Endothelial cell of umbilical vein (primary cell): ENCODE data around the gene ZER1. TPM values are rescaled to one million over a fixed set of nuclear protein-coding genes. Genes with fewer than 3 reads are reported as not detected.
"Not testable (repeated sequence)": the region's sequence is repeated elsewhere in the genome, so short reads cannot be mapped to it uniquely, and the experiment has no call there.

Source experiments
- BruUV-seq: library from RNA; stranded (reverse); fragments of 400-500 nt; replicated peaks from 2 replicates; lab custom pipeline; 2021; lab: Mats Ljungman, UMichigan
- CTCF ChIA-PET: fragments of 300-600, 350-600 bp; sonication (Branson Sonifier 250); formaldehyde crosslinking; loops from one replicate; lab custom pipeline; 2021; ENCODE audit warnings: antibody characterized with exemption, inconsistent platforms; lab: Charles Lee
- POLR2A ChIA-PET: fragments of 300-600, 350-600 bp; sonication (Branson Sonifier 250); formaldehyde crosslinking; loops from one replicate; lab custom pipeline; 2021; ENCODE audit warnings: antibody characterized with exemption, inconsistent platforms; lab: Charles Lee
- DNase-seq: peaks from one replicate; pipeline ENCODE4 v3.0.0-alpha.2; 2011; ENCODE audit warnings: low read depth, low spot score
- FAIRE-seq: peaks from 2 replicates; lab custom pipeline; 2011; peaks lifted over from hg19 to GRCh38; lab: Jason Lieb, UNC
- H2AFZ ChIP-seq: 2 replicates; pipeline ENCODE4 v1.6.0; 2012; ENCODE audit warnings: low read depth, low read length, control low read depth, inconsistent platforms
- H3K27ac ChIP-seq: 2 replicates; pipeline ENCODE4 v1.5.1; 2011; ENCODE audit warnings: low read depth, mild to moderate bottlenecking, control low read depth, low read length, moderate library complexity; ENCODE audit not compliant: insufficient read depth
- H3K27me3 ChIP-seq, 2 experiments: 2 replicates each; pipeline versions ENCODE4 v1.6.0 to v1.6.1; 2011; ENCODE audit warnings: low read length in 2 of 2, mixed read lengths in 1 of 2; ENCODE audit not compliant: control insufficient read depth in 2 of 2, insufficient read depth in 2 of 2
- H3K36me3 ChIP-seq, 2 experiments: 2 replicates in 1 of 2; 3 replicates in 1 of 2; pipeline ENCODE4 v1.5.1; 2011; ENCODE audit warnings: low read length in 2 of 2, mild to moderate bottlenecking in 1 of 2, moderate library complexity in 1 of 2; ENCODE audit not compliant: control insufficient read depth in 2 of 2, insufficient read depth in 2 of 2; ENCODE audit errors: extremely low read depth in 1 of 2
- H3K4me1 ChIP-seq: 3 replicates; pipeline ENCODE4 v1.5.1; 2011; ENCODE audit warnings: mild to moderate bottlenecking, low read length; ENCODE audit not compliant: control insufficient read depth, insufficient read depth; ENCODE audit errors: extremely low read depth
- H3K4me2 ChIP-seq: 2 replicates; pipeline ENCODE4 v1.6.1; 2011; ENCODE audit warnings: low read length, control low read depth, mixed read lengths; ENCODE audit not compliant: insufficient read depth
- H3K4me3 ChIP-seq, 3 experiments: fragments of 200-600 bp in 1 of 3; sonication (generic), shearing (Covaris generic) in 1 of 3; replicated peaks in 1 of 3; 2 replicates each; pipeline ENCODE4 v1.5.1; 2011 to 2016; ENCODE audit warnings: control low read depth in 3 of 3, low read length in 3 of 3, mild to moderate bottlenecking in 2 of 3, inconsistent platforms in 1 of 3, low read depth in 1 of 3, moderate library complexity in 1 of 3; ENCODE audit not compliant: insufficient read depth in 1 of 3
- H3K79me2 ChIP-seq: 2 replicates; pipeline ENCODE4 v1.6.0; 2012; ENCODE audit warnings: low read length, inconsistent platforms; ENCODE audit not compliant: control insufficient read depth, insufficient read depth
- H3K9ac ChIP-seq: replicated peaks from 2 replicates; pipeline ENCODE3; 2011; ENCODE audit warnings: low read length, control low read depth; ENCODE audit not compliant: insufficient read depth; ENCODE audit errors: extremely low read depth
- H3K9me1 ChIP-seq: replicated peaks from 3 replicates; pipeline ENCODE4 v1.6.0; 2011; ENCODE audit warnings: mild to moderate bottlenecking, low read length; ENCODE audit not compliant: control insufficient read depth, insufficient read depth; ENCODE audit errors: extremely low read depth
- H3K9me3 ChIP-seq: replicated peaks from 2 replicates; pipeline ENCODE4 v1.5.1; 2012; ENCODE audit warnings: low read length, inconsistent platforms; ENCODE audit not compliant: control insufficient read depth, insufficient read depth
- H4K20me1 ChIP-seq: replicated peaks from 2 replicates; pipeline ENCODE3; 2011; ENCODE audit warnings: mild to moderate bottlenecking, low read length; ENCODE audit not compliant: control insufficient read depth, insufficient read depth; ENCODE audit errors: extremely low read depth
- EZH2 ChIP-seq: IDR thresholded peaks from 2 replicates; pipeline ENCODE4 v1.6.1; 2012; ENCODE audit warnings: borderline replicate concordance, low read depth, mild to moderate bottlenecking, moderate library complexity, low read length, inconsistent platforms; ENCODE audit not compliant: severe bottlenecking
- FOS ChIP-seq: IDR thresholded peaks from 2 replicates; pipeline ENCODE4 v1.6.1; 2011; ENCODE audit warnings: mild to moderate bottlenecking, low read length, moderate library complexity, borderline replicate concordance; ENCODE audit not compliant: insufficient read depth
- GATA2 ChIP-seq: IDR thresholded peaks from 2 replicates; pipeline ENCODE4 v1.7.0; 2011; ENCODE audit warnings: low read depth, mild to moderate bottlenecking, moderate library complexity, mixed read lengths, low read length; ENCODE audit not compliant: insufficient read length, insufficient read depth
- JUN ChIP-seq: IDR thresholded peaks from 2 replicates; pipeline ENCODE4 v1.6.1; 2011; ENCODE audit warnings: borderline replicate concordance, low read depth; ENCODE audit not compliant: insufficient read length, insufficient read depth
- MYC ChIP-seq: IDR thresholded peaks from one replicate; pipeline ENCODE4 v1.6.1; 2011; ENCODE audit warnings: mild to moderate bottlenecking, low read depth, low read length
- POLR2A ChIP-seq: IDR thresholded peaks from 2 replicates; pipeline ENCODE4 v1.6.1; 2012; ENCODE audit warnings: low read depth, mild to moderate bottlenecking, control low read depth, low read length
- POLR2AphosphoS5 ChIP-seq: IDR thresholded peaks from 2 replicates; pipeline ENCODE4 v1.6.1; 2012; ENCODE audit warnings: low read depth, mild to moderate bottlenecking, control low read depth, low read length, moderate library complexity; ENCODE audit not compliant: insufficient read depth
- dilution Hi-C: fragments of 300-500 bp; cut with MboI; formaldehyde crosslinking; loops from one replicate; pipeline ENCODE4 v1.15.0; 2019; ENCODE audit warnings: low sequenced_read_pairs; ENCODE audit not compliant: extremely low pct_ligation_motif_present
- intact Hi-C: fragments of 100-400 bp; cut with micrococcal nuclease; formaldehyde crosslinking; loops from one replicate; pipeline ENCODE4 v1.10.0; 2022
- polyA plus RNA-seq, 4 experiments: library from polyadenylated mRNA; depleted of rRNA in 3 of 4; stranded (reverse) in 3 of 4; unstranded in 1 of 4; fragments of >200 nt; gene quantifications; 2 replicates each; pipeline versions ENCODE4 v1.2.1 to v1.2.3, GENCODE V29; 2011 to 2012; ENCODE audit warnings: missing spikeins in 1 of 4
- total RNA-seq: library from RNA; stranded (reverse); gene quantifications from 2 replicates; pipeline ENCODE4 v1.2.3, GENCODE V29; 2021
- TF ChIP-seq, protein P1 (sequence below): IDR thresholded peaks from 2 replicates; pipeline ENCODE4 v1.6.1; 2011; ENCODE audit not compliant: insufficient read depth, insufficient read length
- TF ChIP-seq, protein P2 (sequence below), 2 donors: IDR thresholded peaks; 1 replicate in 1 of 2; 2 replicates in 1 of 2; pipeline ENCODE4 v1.5.1; 2011; ENCODE audit warnings: low read length in 2 of 2, mild to moderate bottlenecking in 2 of 2, moderate library complexity in 2 of 2, control low read depth in 1 of 2, inconsistent platforms in 1 of 2, low read depth in 1 of 2; ENCODE audit not compliant: insufficient read depth in 1 of 2; ENCODE audit errors: extremely low read depth in 1 of 2

ZER1 gene
- total and polyA plus RNA-seq, 2 donors (not counting 3 experiments of a cell fraction or from before 2014, with no cell fraction given): 23.0 to 29.9 TPM

DNA sequence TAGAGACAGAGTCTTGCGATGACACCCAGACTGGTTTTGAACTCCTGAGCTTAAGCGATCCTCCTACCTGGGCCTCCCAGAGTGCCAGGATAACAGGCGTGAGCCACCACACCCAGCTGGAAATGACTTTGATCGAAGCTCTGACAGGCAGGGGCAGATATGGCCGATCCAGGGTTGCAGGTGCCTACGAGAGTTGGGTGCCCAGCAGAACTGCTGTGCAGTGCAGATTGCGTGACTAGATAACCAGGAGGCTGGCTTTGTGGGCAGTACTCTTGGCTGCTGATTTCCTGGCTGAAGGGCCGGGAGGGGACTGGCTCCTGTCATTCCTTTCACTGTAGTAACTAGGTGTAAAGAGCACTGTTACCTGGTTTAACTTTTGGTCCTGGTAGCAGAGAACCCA lies 27.2 kb upstream of the ZER1 start:
- Histone ChIP-seq H3K4me2 (no peak overlapping the region), H3K27me3 (no peaks in the 10 kb centered on the region), H3K36me3 (peaks cover 14 to 41% of the 10 kb centered on the region in 2 experiments), H3K4me3 (no peak overlapping the region), H3K9me3 (no peaks in the 10 kb centered on the region), H4K20me1 (no peaks in the 10 kb centered on the region), H3K9ac (no peak overlapping the region), H3K79me2 (no peaks in the 10 kb centered on the region), H3K4me1 (no peaks in the 10 kb centered on the region), H3K27ac (no peak overlapping the region), H3K9me1 (no peaks in the 10 kb centered on the region), H2AFZ (no peak overlapping the region)
- CTCF ChIA-PET: interaction anchor here (1.0 kb wide), 1 partner anchor 19 kb away, joined by 4 read pairs; the partner anchor contains the start of gene ENDOG
- intact Hi-C loops (no loop called here), dilution Hi-C loops (no loop called here)
- POLR2A ChIA-PET: no interaction called here
- no peak for FAIRE-seq
- TF ChIP-seq, protein P1, sequence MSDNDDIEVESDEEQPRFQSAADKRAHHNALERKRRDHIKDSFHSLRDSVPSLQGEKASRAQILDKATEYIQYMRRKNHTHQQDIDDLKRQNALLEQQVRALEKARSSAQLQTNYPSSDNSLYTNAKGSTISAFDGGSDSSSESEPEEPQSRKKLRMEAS: no peak
- no peak for TF ChIP-seq MYC
- no peak for TF ChIP-seq GATA2
- no peak for TF ChIP-seq FOS
- TF ChIP-seq POLR2A: no peak
- TF ChIP-seq, protein P2, sequence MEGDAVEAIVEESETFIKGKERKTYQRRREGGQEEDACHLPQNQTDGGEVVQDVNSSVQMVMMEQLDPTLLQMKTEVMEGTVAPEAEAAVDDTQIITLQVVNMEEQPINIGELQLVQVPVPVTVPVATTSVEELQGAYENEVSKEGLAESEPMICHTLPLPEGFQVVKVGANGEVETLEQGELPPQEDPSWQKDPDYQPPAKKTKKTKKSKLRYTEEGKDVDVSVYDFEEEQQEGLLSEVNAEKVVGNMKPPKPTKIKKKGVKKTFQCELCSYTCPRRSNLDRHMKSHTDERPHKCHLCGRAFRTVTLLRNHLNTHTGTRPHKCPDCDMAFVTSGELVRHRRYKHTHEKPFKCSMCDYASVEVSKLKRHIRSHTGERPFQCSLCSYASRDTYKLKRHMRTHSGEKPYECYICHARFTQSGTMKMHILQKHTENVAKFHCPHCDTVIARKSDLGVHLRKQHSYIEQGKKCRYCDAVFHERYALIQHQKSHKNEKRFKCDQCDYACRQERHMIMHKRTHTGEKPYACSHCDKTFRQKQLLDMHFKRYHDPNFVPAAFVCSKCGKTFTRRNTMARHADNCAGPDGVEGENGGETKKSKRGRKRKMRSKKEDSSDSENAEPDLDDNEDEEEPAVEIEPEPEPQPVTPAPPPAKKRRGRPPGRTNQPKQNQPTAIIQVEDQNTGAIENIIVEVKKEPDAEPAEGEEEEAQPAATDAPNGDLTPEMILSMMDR (IDR thresholded peaks at IDR 0.05; ENCODE audit: extremely low read depth in 1 of 2, insufficient read depth in 1 of 2, low read depth in 1 of 2, low read length in 2 of 2): no peak
- no peak for TF ChIP-seq POLR2AphosphoS5
- TF ChIP-seq JUN: no peak
- no peak for TF ChIP-seq EZH2
- no peak for DNase-seq
- no TSS peak for BruUV-seq

DNA sequence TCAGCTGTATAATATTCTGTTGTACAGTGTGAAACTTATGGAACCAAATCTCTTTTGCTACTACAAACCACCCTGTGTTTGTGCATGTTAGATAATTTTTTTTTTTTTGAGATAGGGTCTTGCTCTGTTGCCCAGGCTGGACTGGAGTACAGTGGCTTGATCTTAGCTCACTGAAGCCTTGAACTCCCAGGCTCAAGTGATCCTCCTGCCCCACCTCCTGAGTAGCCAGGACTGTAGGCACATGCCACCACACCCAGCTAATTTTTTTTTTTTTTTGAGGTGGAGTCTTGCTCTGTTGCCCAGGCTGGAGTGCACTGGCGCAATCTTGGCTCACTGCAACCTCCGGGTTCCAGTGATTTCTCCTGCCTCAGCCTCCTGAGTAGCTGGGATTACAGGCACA lies 23.2 kb upstream of the ZER1 start:
- intact Hi-C loops, H3K9me3 ChIP-seq, H4K20me1 ChIP-seq, H3K9me1 ChIP-seq, H3K27me3 ChIP-seq, BruUV-seq, FAIRE-seq, CTCF ChIA-PET, H3K79me2 ChIP-seq, H2AFZ ChIP-seq, H3K27ac ChIP-seq, dilution Hi-C loops, POLR2A ChIA-PET, H3K9ac ChIP-seq, H3K4me1 ChIP-seq, H3K4me3 ChIP-seq, H3K4me2 ChIP-seq, DNase-seq: not testable (repeated sequence)
- peaks cover 16 to 51% of the 10 kb centered on the region in 2 experiments for H3K36me3 ChIP-seq
